Right forelimb (tissue), 1 donor: Measurements from ENCODE around the gene HINT2.

Source experiments
- DNase-seq: peaks from one replicate; pipeline ENCODE4 v3.0.0-alpha.2; 2018

Gene HINT2

GRCh38 chr9:35840881-35841644 is 26.2 kb upstream of the HINT2 start:
- DNase-seq: no peak

GRCh38 chr9:35839926-35840325 is 25.1 kb upstream of the HINT2 start:
- no peak for DNase-seq

GRCh38 chr9:35836595-35836994 is 21.8 kb upstream of the HINT2 start:
- DNase-seq: no peak

DNA sequence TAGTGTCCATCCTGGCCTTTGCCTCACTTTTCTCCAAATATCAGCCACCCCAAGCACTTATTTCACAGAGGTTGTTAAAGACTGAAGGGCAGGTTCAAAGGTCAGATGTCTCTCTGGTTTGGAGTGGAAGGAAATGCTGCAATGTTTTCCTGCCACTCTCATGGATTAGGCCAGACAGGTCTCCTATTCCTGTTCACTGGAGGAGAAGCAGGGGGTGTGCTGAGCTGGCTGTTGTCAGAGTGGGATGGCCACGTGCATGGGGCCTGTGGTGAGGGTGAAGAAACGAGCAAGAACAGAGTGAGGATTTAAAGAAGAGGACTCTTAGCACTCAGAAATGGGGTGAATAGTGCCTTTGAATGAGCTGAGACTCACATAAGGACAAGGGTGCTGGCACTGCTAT is 20.9 kb upstream of the HINT2 start:
- no peak for DNase-seq

DNA sequence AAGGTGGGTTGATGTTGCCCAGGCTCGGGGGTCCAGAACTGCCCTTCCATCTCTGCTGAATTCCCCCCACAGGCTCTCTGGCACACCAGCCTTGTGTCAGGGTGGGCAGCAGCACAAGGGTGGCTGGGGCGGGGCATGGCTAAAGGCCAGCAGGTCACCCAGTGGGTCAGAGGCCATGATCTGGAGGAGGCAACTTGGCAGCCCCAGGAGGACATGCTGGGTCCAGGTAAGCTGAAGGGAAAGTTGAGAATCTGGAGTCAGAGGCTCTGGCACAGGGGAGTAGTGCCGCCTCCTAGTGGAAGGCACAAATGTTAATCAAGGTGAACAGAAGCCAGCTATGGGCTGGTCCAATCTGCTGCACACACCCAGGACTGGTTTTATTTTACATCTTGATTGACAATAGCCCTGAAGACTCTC is 20.4 kb upstream of the HINT2 start:
- DNase-seq: no peak

DNA sequence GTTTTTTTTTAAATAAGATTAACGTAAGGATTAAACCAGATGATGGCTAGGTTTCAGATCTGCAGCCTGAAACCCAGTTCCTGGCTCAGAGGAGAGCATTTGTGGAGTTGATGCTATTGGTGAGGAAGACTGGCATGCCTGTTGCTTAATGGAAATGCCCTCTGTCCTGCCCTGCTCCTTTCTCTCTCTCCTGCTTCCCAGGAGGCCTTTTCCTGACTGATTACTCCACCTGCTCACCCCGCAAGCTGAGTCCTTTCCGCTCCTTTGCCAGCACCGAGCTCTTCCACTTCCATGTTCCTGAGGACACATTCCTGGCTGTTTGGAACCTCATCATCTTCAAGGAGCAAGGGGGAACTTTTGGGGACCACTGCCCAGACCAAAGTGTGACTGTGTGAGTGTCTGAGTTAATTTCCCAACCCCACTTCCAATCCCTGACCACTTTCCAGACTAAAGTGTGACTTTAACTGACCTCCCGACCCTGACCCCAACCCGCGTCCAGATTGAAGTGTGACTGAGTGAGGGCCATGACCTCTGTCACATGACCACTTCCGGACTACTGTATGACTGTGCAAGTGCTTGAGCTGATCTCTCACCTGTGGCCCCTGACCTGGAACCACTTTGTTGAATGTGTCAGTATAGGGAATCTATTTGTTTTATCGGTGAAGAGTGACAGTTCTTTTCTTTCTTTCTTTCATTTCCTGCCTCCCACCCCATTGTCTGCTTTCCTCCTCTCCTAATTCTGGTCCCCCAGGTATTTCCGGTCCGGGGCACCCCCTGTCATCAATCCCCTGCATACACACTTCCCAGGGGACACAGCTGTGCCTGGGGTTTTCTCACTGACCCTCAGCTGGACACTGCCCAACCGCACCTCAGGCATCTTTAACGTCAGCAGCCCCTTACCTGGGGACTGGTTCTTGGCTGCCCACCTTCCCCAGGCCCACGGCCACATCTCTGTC is 19.7 kb upstream of the HINT2 start:
- no peak for DNase-seq

- no peak for DNase-seq
These were observed 18.0 kb upstream of the HINT2 start for GRCh38 chr9:35832814-35833213.

GRCh38 chr9:35831040-35831439 is 16.2 kb upstream of the HINT2 start:
- no peak for DNase-seq

DNA sequence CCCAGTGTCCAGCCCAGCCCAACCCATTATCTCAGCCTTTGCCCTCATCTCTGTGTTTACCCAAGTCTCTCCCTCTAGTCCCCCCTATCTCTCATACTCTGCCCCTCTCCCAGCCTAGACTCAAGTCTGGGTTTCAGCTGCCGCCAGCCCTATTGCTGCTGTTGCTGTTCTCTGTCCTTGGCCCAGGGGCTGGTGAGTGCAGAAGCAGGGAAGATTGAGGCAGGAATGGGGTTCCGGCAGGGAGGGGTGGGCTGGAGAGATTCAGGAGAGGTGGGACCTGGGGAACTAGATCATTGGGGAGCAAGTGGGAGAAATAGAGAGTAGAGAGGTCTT is 14.9 kb upstream of the HINT2 start:
- no peak for DNase-seq

DNA sequence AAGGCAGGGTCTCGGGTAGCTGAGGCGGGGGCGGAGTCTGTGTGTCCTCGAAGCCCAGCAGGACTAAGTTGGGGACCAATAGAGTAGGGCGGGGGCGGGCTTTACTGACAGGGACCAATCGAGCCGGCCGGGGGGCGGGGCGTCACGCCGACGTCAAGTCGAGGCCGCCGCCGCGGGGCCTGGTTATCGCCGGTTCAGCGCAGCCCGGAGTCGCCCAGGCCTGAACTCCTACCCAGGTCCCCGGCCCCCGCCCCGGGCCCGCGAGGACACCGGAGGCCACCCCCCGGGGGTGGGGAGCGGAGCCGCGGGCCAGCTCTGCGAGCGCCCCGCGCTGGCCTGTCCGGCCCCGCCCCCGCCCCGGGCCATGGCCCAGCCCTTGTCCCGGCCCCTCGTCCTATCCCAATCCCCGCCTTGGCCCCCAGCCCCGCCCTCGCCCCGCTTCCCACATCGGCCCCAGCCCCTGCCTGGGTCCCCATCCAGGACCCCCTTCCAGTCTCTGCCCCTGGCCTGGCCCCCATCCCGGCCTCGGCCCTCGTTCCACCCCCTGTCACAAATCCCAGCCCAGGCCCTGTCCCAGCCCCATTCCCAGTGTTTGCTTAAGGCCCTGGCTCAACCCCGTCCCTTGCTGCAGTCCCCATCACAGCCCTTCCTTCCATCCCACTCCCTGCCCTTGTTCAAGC is 14.4 kb upstream of the HINT2 start, which contains the start of gene TMEM8B:
TMEM8B (plus strand) TSS at position 145 of the 680 bp plus-strand sequence; CDS start at position 365, 220 bp downstream.
- peak; percentile 96 for DNase-seq

- no peak for DNase-seq
These were observed 13.9 kb upstream of the HINT2 start, which contains the start of gene FAM221B for GRCh38 chr9:35828716-35829083. Gene FAM221B, minus strand, starts transcription at chr9:35828732. Its CDS starts 2,571 bp downstream, at chr9:35826161.

- DNase-seq: no peak
These were observed 12.6 kb upstream of the HINT2 start for GRCh38 chr9:35827486-35827885.

- DNase-seq: peak; percentile 54
These were observed 11.3 kb upstream of the HINT2 start for GRCh38 chr9:35826071-35826701.

- no peak for DNase-seq
These were observed 8.1 kb upstream of the HINT2 start for GRCh38 chr9:35822926-35823325.

GRCh38 chr9:35820076-35820475 is 5.2 kb upstream of the HINT2 start:
- no peak for DNase-seq

DNA sequence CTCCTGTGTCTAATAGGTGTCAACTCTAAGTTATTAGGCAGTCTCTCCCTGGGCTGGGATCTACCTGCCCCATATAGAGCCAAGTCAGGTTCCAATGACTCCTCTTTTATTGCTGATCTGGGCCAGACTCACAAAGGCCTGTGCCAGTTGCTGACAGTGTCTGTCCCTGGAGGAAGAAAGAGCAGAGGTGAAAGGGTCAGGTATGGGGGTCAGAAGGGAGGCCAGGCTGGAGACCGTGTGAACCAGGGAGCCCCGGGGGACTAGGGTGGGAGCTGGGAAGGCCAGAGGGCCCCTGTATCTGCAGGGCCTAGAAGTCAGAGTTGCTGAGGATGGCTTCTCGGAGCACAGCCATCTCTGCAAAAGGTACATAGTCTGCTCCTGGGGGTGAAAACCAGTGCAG is 3.5 kb upstream of the HINT2 start:
- no peak for DNase-seq

DNA sequence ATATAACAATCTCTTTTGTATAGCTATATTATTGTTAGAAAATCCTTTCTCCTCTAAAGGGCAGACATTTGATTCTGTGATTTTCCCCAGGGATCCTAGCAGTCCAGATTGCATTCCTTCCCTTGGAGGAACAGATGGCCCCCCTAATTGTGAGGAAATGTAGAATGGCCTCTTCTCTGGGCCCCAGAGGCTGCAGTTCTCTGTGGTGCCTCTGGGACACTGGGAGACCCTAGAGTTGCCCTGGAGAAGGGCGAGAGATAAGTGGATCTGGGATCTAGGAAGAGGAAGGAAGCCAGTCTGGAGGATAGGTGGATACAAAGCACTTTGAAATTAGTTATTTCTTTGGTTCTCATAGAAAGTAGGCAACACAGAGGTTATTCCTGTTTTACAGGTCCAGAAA is 1.9 kb upstream of the HINT2 start:
- no peak for DNase-seq

DNA sequence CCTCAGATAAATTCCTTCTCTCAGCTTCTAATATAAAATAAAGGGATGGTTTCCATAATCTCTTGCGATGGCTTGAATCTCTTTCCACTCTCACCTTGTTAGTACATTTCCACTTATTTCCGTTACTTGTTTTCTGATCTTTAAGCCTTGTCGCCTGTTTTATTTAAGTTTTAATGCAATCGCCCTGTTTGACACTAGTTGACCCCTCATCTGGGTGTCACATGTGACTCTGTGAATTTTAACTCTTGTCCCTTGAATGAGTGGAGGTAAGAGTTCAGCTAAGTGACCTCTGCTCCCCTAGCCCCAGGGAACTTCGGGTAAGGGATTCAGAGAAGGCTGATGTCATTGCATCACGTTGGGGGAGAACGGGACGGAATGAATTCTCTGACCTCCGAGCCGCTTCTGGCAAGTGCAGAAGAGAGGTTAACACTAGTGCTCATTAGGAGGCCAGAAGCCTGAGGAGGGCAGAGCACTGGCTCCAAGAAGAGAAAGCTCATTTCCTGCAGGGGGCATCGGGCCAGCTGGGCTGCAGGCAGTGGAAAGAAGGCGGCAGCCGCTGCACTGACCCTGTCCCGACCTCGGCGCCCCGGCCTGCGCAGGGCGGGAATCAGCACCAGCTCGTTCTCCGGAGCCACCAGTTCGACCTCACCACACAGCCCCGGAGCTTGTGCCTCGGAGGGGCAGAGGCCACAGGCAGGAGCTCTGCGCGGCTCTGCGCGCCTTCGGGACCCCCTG is 569 bp downstream of the HINT2 start:
- peak; percentile 78 for DNase-seq

DNA sequence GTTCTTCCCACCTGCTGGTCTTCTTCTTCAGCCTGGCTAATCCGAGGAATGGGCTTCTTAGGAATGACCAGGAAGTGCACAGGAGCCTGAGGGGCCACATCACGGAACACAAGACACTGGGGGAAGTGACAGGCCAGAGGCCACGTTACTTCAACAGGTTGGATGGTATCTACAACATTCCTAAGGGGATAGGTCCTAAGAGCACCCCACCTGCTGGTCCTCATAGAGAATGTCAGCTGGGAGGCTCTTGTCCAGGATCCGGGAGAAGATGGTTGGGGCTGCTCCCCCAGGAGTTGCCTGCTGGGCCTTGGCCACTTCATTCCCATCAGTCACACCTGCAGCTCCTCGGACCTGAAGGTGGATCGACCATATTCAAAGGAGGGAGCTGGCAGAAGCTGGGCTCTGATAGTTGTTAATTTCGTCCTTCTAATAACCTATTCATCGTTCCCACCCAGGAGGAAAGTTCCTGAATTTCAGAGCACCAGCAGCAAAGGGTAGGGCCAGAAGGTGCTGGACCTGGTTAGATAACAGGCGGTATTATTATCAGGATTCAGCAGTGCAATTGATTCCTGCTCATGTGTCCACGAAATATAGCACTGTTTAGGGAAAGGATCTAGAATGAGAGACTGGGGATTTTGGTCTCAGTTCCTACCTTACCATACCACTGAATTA is 1.3 kb downstream of the HINT2 start:
- DNase-seq: no peak

DNA sequence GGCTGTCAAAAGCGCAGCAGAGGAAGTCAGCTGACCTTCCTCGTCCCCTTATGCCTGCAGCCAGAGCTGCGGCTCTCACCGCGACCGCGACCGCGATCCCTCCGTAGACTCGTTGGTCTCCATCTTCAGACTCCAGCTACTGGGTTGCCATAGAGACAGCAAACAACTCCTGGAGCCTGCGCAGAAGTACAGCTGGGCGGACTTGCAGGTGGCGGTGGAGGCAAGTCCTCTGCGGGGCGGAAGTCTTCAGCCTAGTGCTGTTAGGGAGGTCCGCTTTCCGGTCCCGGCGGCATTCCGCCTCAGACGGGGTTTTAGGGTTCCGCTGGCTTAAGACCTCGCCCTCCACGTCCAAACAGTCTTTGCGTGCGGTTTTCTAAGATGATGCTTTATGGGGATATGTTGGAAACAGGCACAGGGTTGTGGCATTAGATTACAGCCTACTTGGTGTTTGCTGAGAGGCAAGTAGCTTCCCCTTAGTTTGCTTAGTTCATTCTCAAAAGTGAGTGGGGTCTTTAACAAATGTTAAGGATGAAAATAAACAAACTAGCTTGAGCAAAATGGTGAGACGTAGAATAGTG is 2.7 kb downstream of the HINT2 start, which contains the start of gene SPAG8:
SPAG8 (minus strand) TSS at position 238 of the 578 bp plus-strand sequence; CDS start at position 123, 115 bp downstream.
- peak; percentile 91 for DNase-seq
